Osteocyte (in vitro differentiated cells): Measurements from ENCODE around the gene CXXC5. TPM values are rescaled to one million over a fixed set of nuclear protein-coding genes. Genes with fewer than 3 reads are reported as not detected.

ENCODE experiments used
- DNase-seq: peaks from one replicate; pipeline ENCODE4 v3.0.0; 2021; ENCODE audit warnings: mixed read lengths; ENCODE audit not compliant: unreplicated experiment; ENCODE audit errors: extremely low spot score
- H3K27ac Mint-ChIP-seq: one replicate; pipeline ENCODE4 v1.8.0; 2021; ENCODE audit warnings: mild to moderate bottlenecking, mixed read lengths; ENCODE audit not compliant: unreplicated experiment
- H3K27me3 Mint-ChIP-seq: one replicate; pipeline ENCODE4 v1.8.0; 2021; ENCODE audit warnings: mixed read lengths; ENCODE audit not compliant: unreplicated experiment
- H3K36me3 Mint-ChIP-seq: one replicate; pipeline ENCODE4 v1.8.0; 2021; ENCODE audit warnings: mixed read lengths; ENCODE audit not compliant: unreplicated experiment
- H3K4me1 Mint-ChIP-seq: one replicate; pipeline ENCODE4 v1.8.0; 2021; ENCODE audit warnings: mixed read lengths; ENCODE audit not compliant: unreplicated experiment
- H3K4me3 Mint-ChIP-seq: one replicate; pipeline ENCODE4 v1.8.0; 2021; ENCODE audit warnings: mild to moderate bottlenecking, moderate library complexity, mixed read lengths; ENCODE audit not compliant: unreplicated experiment
- H3K9me3 Mint-ChIP-seq: one replicate; pipeline ENCODE4 v1.8.0; 2021; ENCODE audit warnings: mixed read lengths; ENCODE audit not compliant: unreplicated experiment
- total RNA-seq: library from RNA; stranded (reverse); gene quantifications from 2 replicates; pipeline ENCODE4 v1.2.1, GENCODE V29; 2021
- TF ChIP-seq, protein P1 (sequence below): fragments of 200-600 bp; sonication (generic); IDR thresholded peaks from 2 replicates; pipeline ENCODE4 v1.5.0; 2021; ENCODE audit warnings: antibody characterized with exemption, mild to moderate bottlenecking, moderate library complexity

The CXXC5 gene
- total RNA-seq, 1 donor from 2014 or later = 259 TPM

DNA sequence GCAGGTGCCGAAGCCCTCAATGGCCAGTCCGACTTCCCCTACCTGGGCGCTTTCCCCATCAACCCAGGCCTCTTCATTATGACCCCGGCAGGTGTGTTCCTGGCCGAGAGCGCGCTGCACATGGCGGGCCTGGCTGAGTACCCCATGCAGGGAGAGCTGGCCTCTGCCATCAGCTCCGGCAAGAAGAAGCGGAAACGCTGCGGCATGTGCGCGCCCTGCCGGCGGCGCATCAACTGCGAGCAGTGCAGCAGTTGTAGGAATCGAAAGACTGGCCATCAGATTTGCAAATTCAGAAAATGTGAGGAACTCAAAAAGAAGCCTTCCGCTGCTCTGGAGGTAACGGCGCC, 32.9 kb downstream of the CXXC5 start:
- Mint-ChIP-seq H3K4me1 (peaks cover 75% of the 10 kb centered on the region), H3K4me3 (no peak overlapping the region), H3K27ac (peak overlapping the region; percentile 47), H3K27me3 (no peaks in the 10 kb centered on the region), H3K9me3 (no peaks in the 10 kb centered on the region), H3K36me3 (peaks cover 42% of the 10 kb centered on the region)
- TF ChIP-seq, protein P1, sequence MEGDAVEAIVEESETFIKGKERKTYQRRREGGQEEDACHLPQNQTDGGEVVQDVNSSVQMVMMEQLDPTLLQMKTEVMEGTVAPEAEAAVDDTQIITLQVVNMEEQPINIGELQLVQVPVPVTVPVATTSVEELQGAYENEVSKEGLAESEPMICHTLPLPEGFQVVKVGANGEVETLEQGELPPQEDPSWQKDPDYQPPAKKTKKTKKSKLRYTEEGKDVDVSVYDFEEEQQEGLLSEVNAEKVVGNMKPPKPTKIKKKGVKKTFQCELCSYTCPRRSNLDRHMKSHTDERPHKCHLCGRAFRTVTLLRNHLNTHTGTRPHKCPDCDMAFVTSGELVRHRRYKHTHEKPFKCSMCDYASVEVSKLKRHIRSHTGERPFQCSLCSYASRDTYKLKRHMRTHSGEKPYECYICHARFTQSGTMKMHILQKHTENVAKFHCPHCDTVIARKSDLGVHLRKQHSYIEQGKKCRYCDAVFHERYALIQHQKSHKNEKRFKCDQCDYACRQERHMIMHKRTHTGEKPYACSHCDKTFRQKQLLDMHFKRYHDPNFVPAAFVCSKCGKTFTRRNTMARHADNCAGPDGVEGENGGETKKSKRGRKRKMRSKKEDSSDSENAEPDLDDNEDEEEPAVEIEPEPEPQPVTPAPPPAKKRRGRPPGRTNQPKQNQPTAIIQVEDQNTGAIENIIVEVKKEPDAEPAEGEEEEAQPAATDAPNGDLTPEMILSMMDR = no peak
- DNase-seq = no peak

DNA sequence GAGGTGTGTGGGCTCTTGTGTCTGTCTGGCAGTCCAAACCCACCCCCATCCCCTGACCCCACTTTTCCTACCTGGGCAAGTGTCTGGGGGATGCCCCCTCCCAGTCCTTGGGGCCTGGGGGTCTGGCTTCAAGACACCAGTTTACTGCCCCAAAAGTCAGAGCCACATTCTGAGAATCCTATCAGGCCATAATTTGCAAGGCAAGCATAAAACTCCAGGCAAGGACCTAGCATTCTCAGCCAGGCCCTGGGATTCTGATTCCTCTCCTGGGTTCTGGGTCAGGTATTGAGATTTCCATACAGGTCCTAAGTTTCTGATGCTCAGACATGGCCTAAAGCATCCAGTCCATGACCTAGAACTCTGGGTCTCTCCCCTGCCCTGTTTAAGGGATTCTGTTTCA, 33.3 kb downstream of the CXXC5 start:
- Mint-ChIP-seq H3K27me3 (no peaks in the 10 kb centered on the region), H3K27ac (peak overlapping the region; percentile 47), H3K36me3 (peaks cover 46% of the 10 kb centered on the region), H3K4me3 (no peak overlapping the region), H3K9me3 (no peaks in the 10 kb centered on the region), H3K4me1 (peaks cover 78% of the 10 kb centered on the region)
- TF ChIP-seq, protein P1 = no peak
- no peak for DNase-seq

DNA sequence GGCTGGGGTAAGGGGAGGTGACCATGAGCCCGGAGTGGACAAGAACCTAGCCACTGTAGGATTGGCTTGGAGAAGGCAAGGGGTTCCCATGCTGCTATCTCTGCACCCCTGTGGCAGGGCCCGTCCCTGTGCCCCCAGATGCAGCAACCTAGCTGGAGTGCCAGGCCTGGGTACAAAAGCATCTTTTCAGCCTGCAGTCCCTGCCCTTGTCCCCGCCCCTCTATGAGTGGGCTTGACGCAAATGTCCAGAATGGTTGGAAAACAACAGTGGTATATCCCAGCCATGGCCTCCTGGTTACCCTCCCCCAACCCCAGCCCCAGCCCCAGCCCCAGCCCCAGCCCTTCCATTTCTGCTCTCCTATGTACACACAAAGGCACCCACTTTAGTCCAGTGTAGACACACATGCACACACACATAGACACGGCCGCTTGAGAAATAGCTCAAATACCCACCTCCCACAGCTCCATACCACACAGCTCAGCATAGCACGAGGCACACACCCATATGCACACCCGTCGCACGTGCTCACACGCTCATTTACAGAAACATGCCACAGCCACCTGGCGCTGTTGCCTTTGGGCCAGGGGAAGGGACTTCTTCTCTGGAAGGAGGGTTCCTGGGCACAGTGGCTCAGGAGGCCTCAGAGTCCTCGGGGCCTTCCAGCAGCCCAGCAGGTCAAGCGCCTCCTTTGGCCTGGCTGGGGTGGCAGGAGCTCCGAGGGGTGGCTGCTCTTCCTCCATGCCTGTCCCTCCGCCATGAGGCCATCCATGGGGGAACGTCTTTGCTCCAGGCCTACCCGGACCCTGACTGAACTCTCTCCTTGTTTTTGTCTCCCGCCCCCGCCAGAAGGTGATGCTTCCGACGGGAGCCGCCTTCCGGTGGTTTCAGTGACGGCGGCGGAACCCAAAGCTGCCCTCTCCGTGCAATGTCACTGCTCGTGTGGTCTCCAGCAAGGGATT, 34.1 kb downstream of the CXXC5 start:
- no peaks in the 10 kb centered on the region for H3K9me3 Mint-ChIP-seq
- peaks cover 48% of the 10 kb centered on the region for H3K36me3 Mint-ChIP-seq
- H3K27me3 Mint-ChIP-seq = no peaks in the 10 kb centered on the region
- H3K4me3 Mint-ChIP-seq = no peak overlapping the region
- TF ChIP-seq, protein P1 = no peak
- DNase-seq = no peak
- H3K4me1 Mint-ChIP-seq = peaks cover 78% of the 10 kb centered on the region
- H3K27ac Mint-ChIP-seq = peak overlapping the region; percentile 76

DNA sequence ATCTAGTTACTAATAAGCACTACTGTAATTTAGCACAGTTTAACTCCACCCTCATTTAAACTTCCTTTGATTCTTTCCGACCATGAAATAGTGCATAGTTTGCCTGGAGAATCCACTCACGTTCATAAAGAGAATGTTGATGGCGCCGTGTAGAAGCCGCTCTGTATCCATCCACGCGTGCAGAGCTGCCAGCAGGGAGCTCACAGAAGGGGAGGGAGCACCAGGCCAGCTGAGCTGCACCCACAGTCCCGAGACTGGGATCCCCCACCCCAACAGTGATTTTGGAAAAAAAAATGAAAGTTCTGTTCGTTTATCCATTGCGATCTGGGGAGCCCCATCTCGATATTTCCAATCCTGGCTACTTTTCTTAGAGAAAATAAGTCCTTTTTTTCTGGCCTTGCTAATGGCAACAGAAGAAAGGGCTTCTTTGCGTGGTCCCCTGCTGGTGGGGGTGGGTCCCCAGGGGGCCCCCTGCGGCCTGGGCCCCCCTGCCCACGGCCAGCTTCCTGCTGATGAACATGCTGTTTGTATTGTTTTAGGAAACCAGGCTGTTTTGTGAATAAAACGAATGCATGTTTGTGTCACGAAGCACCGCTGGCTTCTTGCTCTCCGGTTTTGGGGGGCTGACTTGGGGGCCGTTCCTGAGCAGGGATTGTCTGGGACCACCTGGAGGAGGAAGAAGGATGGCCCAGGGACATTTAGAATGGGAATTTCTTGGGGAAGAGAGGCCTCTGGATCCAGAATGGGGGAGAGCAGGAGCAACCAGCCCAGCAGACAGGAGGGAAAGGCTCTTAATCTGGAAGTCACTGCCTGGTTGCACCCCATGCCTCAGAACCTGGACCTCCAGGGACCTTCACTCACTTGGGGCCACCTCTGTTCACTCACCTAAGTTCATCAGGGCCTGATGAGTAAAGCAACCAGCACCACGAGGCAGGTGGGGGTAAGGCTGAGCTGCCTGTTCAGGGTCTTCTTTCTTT, 35.4 kb downstream of the CXXC5 start:
- peaks cover 45% of the 10 kb centered on the region for H3K36me3 Mint-ChIP-seq
- no peaks in the 10 kb centered on the region for H3K9me3 Mint-ChIP-seq
- no peak for DNase-seq
- peaks cover 78% of the 10 kb centered on the region for H3K4me1 Mint-ChIP-seq
- no peak overlapping the region for H3K4me3 Mint-ChIP-seq
- TF ChIP-seq, protein P1 = no peak
- H3K27me3 Mint-ChIP-seq = no peaks in the 10 kb centered on the region
- peak overlapping the region; percentile 76 for H3K27ac Mint-ChIP-seq
